NCI-H1417 (cell line): Measurements from ENCODE around the gene HAUS8.
"Not testable (repeated sequence)": the region's sequence is repeated elsewhere in the genome, so short reads cannot be mapped to it uniquely, and the experiment has no call there.

Experiments
- DNase-seq, 3 experiments: peaks; one replicate each; lab custom pipeline; 2025; lab: John Stamatoyannopoulos, UW

The HAUS8 gene

DNA sequence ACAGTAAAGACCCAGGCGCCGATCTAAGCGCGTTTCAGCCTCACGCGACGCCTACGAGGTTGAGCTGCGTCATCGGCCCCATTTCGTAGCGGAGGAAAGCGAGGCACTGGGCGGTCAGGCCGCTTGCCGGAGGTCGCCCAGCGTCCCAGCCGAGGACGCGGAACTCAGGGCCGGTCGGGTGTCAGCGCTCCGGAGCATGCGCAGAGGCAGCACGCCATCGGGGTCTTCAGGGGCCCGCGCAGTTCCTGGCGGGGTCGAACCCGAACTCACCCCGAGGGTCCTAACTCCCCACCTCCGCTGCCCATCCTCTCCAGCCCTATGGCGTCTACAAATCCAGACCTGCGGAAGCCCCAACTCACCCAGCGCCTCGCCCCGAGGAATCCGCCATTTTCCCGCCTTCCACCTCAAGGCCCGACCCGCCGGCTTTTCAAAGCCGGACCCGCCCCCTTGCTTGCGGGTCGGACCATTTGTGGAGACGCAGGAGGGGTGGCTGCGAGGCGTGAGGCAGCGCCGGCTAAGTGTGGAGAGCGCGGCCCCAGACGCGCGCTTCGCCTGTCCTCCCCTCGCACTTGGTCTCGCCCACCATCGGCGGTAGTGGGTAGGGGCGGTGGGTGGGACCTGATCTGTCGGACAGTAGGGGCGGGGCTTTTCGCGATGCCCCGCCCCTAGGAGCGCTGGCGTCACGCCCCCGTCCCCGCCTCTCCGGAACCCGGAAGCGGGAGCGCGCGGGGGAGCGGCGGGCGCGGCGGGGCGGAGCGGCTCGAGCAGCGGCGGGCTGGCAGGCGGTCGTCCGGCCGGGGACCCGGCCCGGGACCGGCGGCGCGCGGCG, at the start of gene HAUS8, which contains the start of gene MYO9B:
Gene HAUS8 (minus strand): TSS at position 418 of the 829 bp plus-strand sequence. CDS start 30 bp downstream, at position 388.
Gene MYO9B (plus strand): TSS at position 743 of the 829 bp plus-strand sequence. CDS start 25,941 bp downstream, outside the sequence.
- peak; percentile 95 to 99 (median 98) for DNase-seq

GRCh38 chr19:17124025-17124424, 48.8 kb upstream of the HAUS8 start:
- no peak for DNase-seq

DNA sequence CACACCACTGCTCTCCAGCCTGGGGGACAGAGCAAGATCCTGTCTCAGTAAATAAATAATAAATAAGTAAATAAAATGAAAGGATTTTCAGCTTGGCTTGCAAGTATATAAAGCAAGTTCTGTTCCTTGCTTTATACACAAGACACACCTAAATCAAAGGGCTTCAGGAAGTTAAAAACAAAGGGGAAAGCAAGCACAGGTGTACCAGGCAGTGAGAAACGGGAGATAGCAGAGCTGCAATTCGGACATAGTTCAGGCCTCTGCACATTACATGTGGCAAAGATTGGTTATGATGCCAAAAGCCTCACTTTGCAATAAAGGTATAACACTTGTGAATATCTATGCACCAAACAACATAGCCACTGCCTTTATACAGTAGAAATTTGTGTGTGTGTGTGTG, 47.8 kb upstream of the HAUS8 start:
- no peak for DNase-seq

DNA sequence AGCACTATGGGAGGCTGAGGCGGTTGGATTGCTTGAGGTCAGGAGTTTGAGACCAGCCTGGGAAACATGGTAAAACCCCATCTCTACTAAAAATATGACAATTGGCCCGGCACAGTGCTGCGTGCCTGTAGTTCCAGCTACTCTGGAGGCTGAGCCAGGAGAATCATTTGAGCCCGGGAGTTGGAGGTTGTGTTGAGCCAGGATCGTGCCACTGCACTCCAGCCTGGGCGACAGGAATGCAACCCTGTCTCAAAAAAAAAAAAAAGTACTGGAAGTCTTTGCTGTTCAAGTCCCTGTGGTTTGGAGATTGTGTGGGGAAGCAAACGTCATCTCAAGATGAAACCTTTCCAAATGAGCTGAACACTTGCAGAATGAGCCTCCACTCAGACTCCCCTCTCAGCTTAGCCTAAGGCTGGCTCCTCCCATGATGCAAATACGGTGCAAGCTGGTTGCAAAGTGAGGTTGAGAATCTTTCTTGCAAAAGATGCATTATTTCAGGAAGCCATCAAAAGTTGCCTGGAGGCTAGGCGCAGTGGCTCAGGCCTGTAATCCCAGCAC, 46.6 kb upstream of the HAUS8 start:
- no peak for DNase-seq

DNA sequence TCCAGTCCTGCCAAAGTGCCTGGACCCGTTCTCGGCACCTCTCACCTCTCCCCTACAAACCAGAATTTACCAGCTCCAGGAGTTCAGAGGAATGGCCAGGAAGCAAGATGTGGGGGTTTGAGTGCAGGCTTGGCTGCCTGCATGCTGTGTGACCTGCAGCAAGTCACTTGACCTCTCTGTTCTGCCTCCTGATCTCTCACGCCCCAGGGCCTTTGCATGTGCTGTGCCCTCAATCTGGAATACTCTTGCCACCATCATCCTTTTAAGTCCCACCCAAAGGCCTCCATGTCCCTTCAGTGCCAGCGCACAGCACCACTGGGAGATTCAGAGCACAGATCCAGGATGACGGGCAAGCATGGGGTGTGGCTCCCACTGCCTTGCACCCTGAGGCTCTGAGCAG, 43.7 kb upstream of the HAUS8 start:
- no peak for DNase-seq

DNA sequence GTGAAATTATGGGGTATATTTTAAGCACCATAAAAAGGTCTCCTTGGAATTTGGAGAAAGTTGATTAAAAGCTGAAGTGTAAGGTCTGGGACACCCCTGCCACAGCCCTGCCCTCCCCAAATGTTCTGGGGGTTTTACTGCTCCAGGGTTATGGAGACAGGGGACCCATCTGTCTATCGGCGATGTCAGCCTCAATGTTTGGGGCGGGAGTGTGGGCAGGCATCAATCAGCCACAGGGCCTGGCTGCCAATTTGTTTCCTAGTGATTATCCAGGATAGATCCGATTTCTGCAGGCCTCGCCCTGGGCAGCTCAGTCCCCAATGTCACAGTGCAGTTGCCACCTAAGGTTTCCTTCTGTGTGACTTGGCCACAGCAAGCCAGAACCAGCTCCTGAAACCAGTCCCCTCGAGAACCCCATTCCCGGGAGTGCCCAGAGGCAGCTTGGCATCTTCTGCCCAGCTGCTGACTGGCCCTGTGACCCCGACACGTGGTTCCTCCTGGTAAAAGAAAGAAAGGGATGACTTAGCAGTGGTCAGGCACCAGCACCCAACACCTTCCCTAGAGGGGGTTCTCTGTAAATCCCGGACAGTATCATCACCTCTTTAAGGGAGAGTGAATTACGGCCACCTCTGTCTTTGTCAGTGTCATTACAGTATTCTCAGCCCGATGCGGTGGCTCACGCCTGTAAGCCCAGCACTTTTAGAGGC, 41.9 kb upstream of the HAUS8 start:
- DNase-seq = no peak

GRCh38 chr19:17114414-17114831, 39.2 kb upstream of the HAUS8 start:
- no peak for DNase-seq

DNA sequence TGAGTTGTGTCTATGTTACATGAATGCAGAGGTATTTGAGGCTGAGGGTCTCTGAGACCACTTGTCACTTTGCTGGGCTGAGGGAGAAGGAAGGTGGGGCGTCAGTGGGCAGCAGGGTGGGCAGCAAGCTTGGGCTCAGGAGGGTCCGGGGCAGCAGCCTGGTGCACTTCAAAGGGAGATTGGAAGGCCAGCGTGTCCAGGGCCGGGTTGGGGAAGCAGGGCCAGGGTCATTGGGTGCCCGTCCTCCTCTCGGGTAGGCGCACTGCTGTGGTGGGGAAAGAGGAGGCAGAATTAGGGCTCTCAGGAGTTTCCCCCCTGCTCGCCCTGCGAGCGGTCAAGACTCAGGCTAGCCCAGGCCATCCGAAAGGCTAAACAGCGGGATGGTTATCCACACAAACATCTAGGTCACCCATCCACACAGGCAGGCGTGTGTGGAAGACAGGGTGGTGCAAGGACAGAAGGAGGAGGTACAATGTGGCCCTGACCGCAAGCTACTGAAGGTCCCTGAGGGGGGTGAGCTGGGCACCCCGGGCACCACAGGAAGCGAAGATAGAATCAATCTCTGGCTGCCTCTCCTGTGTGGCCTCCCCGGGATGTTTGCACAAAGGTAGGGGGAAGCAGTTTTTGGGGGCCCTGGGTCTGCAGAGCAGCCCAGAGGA, 38.0 kb upstream of the HAUS8 start:
- DNase-seq = no peak

DNA sequence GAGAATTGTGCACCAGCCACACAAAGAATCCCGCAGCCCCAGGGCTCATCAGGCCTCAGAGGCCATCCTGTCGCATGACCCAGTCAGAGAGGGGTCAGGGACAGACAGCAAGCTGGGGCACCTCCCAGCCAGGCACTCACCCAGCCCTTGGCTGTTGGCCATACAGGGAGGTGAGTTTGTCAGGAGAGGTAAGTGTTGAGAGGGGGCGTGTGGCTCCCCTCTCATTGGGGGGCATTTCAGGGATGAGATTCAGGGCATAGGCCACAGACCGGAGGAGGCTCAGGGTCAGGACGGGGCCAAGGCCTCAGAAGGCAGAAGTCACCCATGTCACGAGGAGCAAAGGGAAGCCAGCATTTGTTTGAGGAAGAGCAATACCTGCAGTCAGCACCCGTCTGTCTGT, 37.4 kb upstream of the HAUS8 start:
- DNase-seq = no peak

- no peak for DNase-seq
Observed at GRCh38 chr19:17112271-17112670, 37.0 kb upstream of the HAUS8 start.

DNA sequence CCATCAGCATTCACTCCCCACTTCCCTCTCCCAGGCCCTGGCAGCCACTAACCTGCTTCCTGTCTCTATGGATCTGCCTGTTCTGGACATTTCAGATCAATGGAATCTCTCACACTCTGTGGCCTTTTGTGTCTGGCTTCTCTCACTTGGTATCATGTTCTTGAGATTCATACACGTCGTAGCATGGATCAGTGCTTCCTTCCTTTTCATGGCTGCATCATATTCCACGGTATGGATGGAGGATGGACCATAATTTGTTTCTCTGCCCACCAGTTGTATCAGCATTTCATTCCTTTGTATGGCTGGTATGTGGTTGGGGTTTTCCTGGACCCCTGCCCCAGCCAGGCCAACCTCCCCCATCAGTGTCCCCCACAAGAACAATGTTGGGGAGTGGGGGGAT, 36.5 kb upstream of the HAUS8 start:
- DNase-seq = no peak

GRCh38 chr19:17110599-17110966, 35.3 kb upstream of the HAUS8 start:
- no peak for DNase-seq

DNA sequence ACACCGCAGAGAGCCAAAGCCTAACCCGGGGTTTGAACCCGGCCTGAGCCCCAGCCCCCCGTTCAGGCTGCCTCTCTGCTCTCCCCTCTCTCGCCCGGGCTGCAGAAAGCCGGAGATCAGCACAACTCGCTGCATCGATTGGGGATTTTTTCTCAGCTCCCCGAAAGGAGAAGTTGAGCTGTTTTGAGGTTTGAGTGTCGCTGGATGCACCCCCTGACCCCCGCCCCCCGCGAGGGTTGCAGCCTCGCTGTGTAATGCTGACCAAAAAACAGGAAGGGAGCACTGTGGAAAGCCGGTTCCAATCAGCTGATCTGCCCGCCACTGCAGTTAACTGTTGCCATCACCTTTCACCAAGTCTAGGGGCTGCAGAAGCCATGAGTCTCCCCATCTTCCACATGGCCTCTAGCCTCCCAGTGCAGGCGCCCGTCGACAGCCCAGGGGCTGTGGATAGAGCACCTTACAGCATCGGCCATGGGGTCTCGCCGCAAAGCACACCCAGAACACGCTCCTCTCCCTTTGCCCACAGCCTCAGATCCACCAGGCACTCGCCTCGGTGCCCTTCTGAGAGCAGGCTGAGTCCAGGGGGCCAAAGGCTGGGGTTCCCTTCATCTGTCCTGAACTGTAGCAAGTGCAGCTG, 34.8 kb upstream of the HAUS8 start:
- no peak for DNase-seq

GRCh38 chr19:17109300-17109699, 34.0 kb upstream of the HAUS8 start:
- DNase-seq = no peak

DNA sequence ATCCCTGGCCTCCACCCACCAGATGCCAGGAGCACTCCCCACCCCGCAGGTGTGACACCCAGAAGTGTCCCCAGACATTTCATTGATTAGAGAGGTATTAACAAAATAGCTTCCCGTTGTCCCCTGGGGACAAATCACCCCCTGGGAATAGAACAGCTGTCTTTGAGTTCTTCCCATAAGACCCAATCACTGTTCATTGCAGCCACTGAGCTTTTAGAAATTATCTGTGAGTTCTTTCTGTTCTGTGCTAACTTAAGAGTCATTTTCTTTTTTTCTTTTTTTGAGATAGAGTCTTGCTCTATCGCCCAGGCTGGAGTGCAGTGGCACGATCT, 33.2 kb upstream of the HAUS8 start:
- DNase-seq = peak in 1 of 3 experiments; percentile 49

DNA sequence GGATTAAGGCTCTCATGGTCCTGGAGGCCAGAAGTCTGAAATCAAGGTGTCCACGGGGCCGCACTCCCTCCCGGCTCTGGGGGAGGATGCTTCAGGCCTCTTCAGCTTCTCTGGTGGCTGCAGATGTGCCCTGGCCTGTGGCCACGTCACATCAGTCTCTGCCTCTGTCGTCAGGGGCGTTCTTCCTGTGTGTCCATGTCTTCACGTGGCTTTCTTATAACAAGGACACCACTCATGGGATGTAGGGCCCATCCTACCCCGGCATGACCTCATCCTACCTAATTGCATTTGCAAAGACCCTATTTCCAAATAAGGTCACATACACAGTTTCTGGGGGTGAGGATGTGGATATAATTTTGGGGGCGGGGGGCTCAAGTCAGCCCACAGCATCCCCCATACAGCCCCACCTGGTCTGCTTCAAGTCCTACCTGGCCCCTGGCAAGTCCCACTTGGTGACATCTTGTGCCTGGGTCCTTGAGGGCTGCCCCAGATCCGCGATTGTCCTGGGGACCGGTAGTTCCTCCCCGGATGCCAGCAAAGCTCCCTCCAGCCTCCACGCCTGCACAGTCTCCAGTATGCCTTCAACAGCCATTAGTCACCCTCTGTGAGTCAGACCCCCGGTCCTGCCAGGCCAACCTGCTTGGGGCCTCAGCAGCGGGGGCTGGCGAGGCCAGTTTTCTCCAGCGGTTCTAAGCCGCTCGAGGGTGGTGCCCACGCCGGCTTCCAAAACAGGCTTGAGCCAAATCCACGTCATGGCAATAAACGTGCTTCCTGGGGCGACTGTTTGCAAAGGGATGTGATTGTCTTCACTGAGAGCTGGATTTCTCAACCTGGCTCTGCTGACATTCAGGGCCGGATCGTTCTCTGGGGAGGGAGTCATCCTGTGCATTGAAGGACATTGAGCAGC, 32.5 kb upstream of the HAUS8 start:
- DNase-seq = peak in 1 of 3 experiments; percentile 49

- DNase-seq = not testable (repeated sequence)
Observed at GRCh38 chr19:17106964-17107363, 31.7 kb upstream of the HAUS8 start.

DNA sequence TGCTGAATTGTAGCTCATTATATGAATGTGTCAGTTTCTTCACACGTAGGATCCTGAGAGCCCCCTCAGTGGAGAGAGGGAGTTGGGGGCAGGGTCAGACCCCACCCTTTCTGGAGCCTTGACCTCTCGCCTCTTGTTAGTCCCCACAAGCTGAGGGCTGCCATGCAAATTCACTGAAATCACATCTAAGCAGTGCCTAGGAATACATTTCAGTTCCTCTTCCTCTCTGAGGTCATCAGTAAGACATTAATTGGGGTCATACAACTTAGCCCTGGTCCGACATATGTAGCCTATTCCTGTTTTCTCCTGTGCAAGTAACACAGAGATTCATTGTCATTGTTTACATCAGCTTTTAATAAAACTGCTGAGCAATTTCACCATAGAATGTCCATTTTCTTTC, 30.3 kb upstream of the HAUS8 start:
- DNase-seq = no peak

- no peak for DNase-seq
Observed at GRCh38 chr19:17104679-17105078, 29.4 kb upstream of the HAUS8 start.

DNA sequence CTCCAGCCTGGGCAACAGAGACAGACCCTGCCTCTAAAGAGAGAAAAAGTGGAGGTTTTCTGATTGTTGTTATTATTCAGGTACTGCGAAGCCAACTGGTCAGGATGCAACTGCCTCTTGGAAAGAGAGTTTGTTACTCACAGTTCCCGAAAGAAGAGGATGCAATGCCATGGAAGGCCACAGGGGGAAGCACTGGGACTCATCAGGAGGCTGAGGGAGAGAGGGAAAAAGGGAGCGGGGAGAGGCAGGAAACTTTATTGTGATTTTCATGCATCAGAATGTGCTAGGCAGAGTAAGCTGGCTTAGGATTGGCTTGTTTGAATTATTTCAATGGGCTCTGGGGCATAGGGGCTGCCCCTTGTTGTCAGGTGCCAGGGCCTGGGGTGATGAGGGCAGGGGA, 27.9 kb upstream of the HAUS8 start:
- peak in 1 of 3 experiments; percentile 3 for DNase-seq
